Right hindlimb (tissue), 1 donor: ENCODE measurements around the gene SAMSN1.
"Not testable (repeated sequence)": the region's sequence is repeated elsewhere in the genome, so short reads cannot be mapped to it uniquely, and the experiment has no call there.

ENCODE experiments used
- DNase-seq: peaks from one replicate; pipeline ENCODE4 v3.0.0-alpha.2; 2018

SAMSN1 gene

DNA sequence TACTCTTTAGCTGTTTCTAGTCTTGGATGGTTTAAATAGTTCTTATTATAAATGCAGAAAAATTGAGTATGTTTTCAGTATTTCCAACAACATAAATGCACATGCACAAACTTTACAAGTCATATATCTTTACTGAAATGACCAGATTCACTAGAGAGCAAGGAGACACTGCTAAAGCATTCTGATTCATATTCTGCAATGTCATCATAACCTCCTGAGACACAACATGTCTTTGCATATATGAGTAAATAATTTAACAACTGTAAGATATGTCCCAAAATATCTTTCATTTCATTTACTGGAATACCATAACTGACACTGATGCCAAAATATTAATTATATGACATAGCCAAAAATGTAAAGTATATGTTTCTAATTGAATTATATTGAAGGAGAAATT lies 16.8 kb upstream of the SAMSN1 start:
- DNase-seq: no peak

DNA sequence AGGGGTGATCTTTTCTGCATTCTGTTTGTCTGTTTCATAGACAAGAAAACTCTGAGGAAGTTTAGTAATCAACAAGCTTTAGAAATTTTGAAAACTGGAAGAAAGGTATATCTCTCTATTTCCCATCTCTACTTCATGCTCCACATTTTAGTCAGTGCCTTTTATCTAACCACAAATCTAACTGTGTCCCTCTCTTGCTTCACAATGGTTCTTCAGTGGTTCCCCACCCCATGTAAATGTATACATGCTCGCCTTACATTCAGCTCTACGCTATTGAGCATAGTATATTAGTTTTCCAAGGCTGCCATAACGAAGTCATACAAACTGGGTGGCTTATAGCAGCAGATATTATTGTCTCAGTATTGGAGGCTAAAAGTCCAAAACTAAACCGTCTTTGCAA lies 14.4 kb upstream of the SAMSN1 start:
- no peak for DNase-seq

DNA sequence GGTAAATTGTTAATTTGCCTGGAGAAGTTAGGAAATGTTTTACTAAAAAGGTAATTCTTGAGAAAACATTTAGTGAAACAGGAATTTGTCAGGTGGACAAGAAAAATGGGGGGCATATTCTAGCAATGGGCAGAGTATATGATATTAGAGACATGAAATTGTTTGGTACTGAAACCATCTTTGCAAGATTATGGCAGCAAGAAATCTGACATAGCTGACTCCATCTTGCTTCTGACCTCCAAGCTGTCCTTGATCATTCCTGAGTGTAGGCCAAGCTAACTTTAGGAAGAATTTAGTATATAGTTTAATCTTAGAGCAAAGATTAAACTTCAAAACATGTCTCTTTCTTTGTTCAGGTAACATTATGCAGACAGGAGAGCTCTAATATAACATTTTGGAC lies 14.0 kb upstream of the SAMSN1 start:
- DNase-seq: no peak

DNA sequence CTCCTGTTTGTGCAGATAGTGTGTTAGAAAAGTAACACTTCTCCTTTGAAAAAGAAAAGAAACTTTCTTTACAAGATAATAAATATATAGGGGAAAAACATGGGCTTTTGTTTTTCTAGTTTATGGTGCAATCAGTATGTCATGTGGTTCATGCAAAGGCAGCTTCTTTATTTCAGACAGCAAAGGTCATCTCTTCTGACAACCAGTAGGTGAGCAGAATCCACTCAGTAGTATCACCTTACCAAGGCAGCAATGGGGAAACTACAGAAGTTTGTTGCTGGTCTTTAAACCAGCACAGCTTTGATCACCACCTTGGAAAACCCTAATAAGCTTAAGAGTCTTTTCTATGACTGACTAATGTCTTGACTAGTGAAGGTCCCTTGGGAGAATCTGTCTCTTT lies 13.0 kb upstream of the SAMSN1 start:
- DNase-seq: no peak

DNA sequence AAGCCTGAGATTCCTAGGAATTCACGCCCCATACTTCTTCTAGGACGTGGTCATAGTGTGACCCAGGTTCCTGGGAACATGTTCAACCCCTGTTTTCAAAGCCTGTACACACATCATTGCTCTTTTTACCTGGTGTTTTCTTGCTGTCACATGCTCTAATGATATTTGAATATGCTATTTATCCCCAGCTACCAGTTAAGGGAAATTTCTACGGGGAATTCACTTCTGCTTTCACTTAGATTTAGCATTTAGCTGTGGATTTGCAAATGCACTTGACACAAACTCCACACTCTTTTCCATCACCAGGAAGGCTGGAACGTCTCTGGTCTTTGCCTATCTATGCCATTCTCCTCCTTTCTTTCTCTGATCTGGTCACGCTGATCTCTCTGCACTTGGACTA lies 11.3 kb upstream of the SAMSN1 start:
- DNase-seq: no peak

DNA sequence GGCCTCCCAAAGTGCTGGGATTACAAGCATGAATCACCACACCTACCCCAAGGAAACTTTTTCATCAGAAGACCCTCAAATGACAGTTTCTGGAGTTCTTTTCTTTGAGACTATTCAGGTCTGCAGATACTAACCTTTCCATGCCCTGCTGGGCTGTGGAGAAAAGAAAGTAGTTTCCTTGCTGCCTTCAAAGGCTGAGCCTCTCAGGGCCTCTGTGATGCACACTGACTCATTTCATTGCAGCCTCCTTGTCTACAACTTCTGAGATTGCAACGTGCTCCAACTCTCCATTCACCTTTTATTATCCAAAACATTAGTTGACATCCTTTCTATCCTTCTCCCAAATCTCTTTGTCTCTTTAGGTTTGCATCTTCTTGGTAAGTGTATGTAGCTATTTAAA lies 8.8 kb upstream of the SAMSN1 start:
- no peak for DNase-seq

DNA sequence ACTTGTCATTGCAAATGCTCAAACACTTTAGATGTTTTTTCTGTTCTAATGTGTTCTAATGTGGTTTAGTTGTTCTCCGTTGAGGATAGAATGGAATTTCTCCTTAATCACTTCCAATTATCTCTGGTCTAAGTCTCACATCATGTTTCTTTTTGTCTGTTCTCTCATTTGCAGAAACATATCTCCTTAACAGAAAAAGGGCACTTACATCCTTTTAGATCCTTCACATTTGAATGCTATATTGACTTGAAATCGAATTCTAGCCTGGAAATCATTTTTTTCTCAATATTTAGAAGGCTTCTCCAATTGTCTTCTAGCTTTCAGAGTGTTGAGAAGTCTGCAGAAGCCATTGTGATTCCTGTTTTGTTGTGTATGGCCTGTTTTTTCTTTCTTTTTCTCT lies 7.3 kb upstream of the SAMSN1 start:
- DNase-seq: no peak

DNA sequence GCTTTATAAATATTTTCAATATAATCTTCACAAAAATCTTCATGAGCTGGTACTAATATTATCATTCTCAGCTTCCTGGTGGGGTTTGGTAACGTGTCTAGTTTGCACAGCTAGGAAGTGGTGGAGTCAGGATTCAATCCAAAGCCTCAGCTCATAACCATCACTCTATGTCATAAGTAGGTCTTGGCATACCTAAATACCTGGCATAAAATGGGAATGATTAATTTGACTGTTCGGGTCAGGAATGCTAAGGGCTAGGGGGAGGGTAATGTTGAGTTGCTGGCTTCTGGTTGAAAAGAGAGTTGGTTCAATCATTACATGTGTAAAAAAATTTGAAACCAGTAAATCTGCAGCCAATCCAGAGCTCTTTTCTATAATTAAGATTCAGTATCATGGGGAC lies 5.6 kb upstream of the SAMSN1 start:
- DNase-seq: no peak

DNA sequence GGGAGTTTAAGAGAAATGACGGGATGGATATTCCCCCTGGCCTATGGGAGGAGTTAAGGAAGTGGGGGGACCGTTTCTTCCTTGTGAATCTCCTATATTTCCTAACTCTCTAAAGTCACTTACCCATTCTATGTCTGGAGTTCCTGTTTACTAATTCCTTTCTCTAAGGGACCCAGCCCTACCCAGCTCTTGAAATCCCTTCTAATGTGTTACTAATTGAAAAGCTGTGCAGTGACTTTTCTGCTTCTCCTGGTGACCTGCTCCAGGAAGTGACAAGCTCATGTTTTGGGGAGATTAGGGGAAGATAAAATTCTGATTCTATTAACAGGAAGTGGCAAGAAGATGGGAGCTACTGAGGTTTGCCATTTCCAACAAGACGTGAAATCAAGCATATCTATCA lies 4.0 kb upstream of the SAMSN1 start:
- no peak for DNase-seq

DNA sequence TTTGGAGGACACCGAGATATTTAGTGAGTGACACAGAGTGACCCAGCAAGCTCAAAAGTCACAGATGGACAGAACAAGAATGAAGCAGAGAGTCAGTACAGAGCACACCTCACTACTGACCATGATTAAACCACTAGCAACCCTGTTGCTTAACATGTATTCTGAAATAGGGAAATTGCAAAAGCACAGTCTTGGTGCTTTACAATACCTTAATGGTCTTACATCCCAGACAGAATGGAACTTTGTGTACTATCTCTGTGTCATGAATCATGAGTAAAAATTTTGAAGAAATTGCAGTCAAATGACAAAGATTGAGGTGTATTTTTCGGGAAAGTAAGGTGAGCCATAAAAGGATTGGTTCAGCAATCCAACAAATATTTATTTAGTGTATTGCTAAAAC lies 2.7 kb upstream of the SAMSN1 start:
- DNase-seq: no peak

DNA sequence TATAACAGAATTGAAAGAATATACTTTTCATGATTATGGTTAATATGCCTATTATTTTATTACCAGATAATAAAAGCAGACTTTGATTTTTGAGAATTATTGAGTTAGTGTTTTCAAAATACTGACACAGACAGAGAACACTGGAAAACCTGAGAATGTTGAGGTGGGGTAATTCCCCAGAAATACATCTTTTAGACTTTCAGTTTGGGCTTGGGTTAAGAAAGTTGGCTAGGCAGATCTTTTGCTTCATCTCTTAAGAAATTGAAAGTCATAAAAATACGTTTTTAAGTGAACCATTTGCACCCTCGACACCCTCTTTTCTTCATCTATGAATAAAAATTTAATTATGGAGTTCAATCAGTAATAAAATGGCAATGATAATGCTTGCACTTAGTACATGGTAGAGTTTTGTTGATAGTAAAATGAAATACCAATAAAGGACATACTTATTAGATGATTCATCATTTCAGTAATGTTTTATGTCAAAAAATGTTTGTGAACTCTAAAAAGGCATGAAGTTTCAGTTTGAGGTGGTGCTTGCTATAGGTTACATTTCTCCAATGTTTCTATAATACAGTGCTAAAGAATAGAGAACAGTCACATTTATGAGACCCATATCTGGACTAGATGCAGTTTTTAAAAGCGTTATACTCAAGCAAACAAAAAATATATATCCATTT lies 1.9 kb upstream of the SAMSN1 start:
- no peak for DNase-seq

DNA sequence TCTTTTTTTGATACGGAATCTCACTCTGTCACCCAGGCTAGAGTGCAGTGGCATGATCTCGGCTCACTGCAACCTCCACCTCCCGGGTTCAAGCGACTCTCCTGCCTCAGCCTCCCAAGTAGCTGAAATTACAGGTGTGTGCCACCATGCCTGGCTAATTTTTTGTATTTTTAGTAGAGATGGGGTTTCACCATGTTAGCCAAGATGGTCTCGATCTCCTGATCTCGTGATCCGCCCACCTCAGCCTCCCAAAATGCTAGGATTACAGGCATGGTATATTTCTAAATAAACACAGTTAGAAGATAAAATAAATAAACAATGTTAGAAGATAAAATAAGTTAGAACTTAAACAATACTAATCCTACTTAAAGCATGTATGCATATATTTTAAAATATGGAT lies 604 bp upstream of the SAMSN1 start:
- DNase-seq: not testable (repeated sequence)

DNA sequence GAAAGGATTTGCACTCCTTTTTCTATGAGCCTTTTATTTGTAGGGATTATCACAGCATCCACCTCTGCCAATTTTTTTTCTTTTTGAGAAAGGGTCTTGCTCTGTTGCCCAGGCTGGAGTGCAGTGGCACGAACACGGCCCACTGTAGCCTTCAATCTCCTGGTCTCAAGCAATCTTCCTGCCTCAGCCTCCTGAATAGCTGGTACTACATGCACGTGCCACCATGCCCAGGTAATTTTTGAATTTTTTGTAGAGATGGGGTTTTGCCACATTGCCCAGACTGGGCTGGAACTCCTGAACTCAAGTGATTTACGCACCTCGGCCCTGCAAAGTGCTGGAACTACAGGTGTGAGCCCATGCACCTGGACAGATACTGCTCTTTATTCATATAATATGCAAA lies 2.1 kb downstream of the SAMSN1 start:
- DNase-seq: no peak

DNA sequence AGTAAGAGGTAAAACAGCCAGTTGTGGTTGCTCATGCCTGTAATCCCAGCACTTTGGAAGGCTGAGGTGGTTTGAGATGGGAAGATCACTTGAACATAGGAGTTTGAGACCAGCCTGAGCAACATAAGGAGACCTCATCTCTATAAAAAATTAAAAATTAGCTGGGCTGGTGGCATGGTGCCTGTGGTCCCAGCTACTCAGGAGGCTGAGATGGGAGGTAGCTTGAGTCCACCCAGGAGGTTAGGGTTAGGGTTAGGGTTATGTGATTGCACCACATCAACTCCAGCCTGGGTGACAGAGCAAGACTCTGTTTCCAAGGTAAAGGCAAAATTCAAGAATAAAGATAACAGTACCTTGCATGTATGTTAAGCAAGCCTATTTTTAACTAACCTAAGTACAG lies 3.5 kb downstream of the SAMSN1 start:
- no peak for DNase-seq

DNA sequence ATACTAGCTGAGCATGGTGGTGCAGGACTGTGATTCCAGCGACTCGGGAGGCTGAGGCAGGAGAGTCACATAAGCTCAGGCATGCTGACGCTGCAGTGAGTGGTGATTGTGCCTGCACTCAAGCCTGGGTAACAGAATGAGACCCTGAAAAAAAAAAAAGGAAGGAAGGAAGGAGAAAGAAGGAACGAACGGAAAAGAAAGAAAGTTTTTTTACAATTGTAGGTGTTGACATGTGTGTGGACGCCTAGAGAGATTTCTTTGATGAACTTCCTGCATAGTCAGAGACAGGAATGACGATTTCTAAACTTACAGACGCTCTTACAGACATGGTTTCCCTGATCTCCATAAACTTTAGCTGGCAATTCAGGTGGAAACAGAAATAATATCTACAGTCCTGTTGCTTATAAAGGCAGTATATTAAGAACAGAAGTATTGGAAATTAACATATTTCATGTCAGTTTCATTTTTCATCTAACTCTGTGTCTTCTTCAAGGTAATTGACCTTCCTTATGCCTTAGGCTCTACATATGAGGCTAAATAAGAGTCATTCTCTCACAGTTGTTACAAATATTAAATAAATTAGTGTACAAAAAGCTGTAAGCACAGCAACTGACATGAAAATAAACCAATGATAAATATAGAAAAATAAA lies 4.1 kb downstream of the SAMSN1 start:
- DNase-seq: no peak

DNA sequence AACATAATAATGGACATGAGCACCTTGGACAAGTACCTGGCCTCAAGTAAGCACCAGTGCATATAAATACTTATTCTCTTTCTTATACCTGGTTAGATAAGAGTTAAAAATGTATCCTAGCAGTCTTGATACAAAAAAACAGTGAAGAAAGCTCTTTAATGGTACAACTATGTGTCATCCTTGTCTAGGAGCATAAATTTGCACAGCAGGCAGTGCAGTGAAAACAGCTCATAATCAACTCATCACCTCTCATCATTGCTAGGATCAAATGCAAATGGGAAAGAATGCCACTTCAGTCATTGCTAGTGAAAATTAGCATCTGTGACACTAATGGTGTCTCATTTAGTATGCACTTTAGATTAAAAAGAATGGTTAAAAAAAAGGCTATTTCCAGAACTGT lies 7.6 kb downstream of the SAMSN1 start:
- no peak for DNase-seq

DNA sequence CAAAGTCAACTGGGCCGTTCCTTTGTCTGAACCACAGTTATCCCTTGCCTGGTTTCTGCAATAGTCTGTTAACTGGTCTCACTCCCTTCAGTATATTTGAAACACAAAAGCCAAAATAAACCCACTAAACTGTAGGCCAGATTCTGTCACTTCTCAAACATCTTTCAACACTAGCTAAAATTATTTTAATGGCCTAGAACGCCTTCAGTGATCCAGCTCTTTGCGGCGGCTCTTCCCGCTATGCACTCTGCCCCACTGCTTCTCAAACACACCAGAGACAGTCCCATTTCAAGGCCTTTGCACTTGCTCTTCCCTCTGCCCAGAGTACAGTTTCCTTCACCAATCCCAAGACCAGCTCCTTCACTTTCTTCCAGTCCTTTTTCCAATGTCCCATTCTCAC lies 9.2 kb downstream of the SAMSN1 start:
- DNase-seq: no peak

DNA sequence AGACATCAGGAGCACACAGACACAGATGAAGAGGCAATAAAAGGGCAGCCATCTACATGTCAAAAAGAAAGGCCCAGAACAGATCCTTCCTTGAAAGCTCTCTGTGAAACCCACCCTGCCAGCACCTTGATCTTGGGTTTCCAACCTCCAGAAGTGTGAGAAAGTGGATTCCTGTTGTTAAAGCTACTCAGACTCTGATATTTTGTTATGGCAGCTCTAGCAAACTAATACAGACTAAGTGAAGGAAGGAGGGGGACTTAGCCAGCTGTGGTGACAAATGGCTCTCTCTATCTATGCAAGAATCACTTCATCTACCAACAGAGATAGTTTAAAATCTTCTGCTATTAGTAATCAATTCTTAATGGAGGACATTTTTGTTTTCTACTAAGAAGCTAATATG lies 10.4 kb downstream of the SAMSN1 start:
- no peak for DNase-seq

DNA sequence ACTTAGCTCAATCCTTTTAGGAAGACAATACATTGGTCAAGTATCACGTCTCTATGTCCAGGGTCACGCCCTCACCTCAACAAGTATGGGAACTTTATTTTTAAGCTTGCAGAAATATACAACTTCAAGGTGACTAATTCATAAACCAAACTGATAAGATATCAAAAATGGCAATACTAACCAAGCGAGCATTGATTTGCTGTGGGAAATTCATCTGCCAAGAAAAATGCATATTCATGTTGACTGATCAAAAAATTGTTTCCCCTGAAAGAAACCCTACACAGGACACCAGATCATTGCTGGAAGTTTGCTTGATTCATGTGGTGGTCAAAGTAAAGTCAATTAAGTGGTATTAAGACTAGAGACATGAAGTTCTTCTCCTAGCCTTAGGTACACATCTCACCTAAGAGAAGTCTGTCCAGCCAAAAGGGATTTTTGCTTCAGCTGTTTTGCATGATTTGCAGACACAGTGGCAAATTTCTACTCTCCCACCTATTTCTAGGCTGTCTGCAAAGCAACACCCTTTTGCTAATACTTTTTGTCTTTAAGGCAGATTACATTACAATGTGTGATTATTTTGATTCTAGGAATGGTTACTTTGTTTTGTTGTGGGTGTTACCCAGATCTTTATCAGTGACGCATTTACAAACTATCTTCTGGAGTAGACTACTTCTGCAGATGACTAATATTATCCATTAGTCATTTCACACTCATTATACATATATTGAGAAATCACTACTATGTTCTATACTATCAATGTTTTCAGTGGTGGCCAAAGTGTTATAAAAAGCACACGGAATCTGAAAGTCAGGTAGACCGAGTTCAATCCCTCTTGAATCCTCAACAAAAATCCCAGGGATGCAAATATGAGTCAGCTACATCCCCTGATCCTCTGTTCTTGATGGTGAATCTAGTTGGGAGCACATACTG lies 12.4 kb downstream of the SAMSN1 start:
- no peak for DNase-seq

DNA sequence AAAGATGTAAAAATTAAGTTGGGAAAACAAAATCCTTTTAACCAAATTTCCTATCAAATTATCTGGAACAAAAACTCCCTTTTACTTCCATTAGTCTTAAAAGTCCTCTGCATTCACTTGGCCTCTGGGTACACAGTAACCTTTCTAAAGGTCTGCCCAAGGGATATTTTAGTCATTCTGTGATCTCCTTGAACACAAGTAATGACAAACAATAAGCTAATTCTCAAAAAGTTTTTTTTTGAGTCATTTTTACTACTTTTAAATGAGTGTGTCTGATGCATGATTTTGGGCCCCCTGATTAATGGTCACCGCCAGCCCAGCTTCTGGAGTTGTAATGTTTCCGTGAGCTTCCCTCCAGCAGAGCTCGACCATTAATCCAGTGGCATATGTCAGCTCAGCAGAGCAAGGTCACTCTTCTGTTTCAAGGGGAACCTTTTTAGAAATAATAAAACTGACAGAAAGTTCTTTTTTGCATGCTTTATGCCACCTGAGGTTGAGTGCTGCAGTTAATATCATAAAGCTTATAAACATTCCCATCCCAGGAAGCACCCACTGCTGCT lies 14.3 kb downstream of the SAMSN1 start:
- no peak for DNase-seq

DNA sequence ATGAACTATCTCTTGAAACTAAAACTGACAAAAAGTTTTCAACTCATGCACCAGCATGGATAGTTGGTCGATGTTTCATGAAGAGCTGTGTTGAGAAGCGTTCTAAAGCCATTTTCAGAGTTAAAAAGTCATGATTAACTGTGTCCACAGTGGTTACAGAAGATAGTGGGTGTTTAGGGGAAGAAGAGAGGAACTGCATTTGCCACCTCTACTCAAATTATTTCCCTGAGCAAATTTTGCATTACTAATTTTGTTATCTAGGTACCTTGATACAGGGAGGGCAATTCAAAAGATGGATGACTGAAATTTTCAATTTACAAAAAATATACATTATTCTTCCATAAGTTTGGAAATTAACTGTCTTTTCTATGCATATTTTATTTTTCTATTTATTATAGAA lies 15.5 kb downstream of the SAMSN1 start:
- no peak for DNase-seq

DNA sequence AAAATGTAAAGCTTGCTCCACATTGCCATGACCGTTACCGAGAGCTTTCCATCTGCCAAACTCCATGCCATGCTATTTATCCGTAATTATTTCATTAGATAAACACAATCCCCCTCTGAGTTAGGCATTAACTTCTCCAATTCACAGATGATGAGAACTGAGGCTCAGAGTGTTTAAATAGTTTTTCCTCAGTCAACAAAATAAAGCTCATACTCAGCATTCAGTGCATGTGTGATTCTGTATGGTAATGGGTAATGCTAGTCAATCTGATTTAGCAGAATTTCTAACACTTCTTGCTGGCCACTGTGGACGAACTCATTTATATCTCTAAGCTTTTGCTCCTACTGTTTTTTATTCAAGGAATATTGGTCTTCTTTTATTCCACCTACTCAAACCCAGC lies 17.3 kb downstream of the SAMSN1 start:
- no peak for DNase-seq
